WTC11 (cell line): Measurements from ENCODE around the gene GPER1. TPM values are rescaled to one million over a fixed set of nuclear protein-coding genes. Genes with fewer than 3 reads are reported as not detected.

ENCODE experiments used
- ATAC-seq: fragments of 200-7000 bp; cut with Tn5 transposase; 2 replicates; pipeline ENCODE4 v1.10.0; 2021; ENCODE audit warnings: mild to moderate bottlenecking, moderate library complexity
- CTCF ChIA-PET: fragments of 300-600 bp; sonication (Branson Sonifier 250); formaldehyde crosslinking; loops from one replicate; lab custom pipeline; 2021; ENCODE audit warnings: antibody characterized with exemption; lab: Charles Lee
- POLR2A ChIA-PET: fragments of 350-600 bp; sonication (Branson Sonifier 250); formaldehyde crosslinking; loops from one replicate; lab custom pipeline; 2021; ENCODE audit warnings: antibody characterized with exemption; lab: Charles Lee
- DNase-seq: peaks from one replicate; pipeline ENCODE4 v3.0.0; 2021; ENCODE audit warnings: low spot score
- H3K27ac Mint-ChIP-seq: 2 replicates; pipeline ENCODE4 v1.8.0; 2021; ENCODE audit warnings: mixed read lengths
- H3K27me3 Mint-ChIP-seq: 2 replicates; pipeline ENCODE4 v1.8.0; 2021; ENCODE audit warnings: low read depth, mild to moderate bottlenecking, moderate library complexity, mixed read lengths
- H3K36me3 Mint-ChIP-seq: 2 replicates; pipeline ENCODE4 v1.8.0; 2021; ENCODE audit warnings: mixed read lengths
- H3K4me1 Mint-ChIP-seq: 2 replicates; pipeline ENCODE4 v1.8.0; 2022; ENCODE audit warnings: mixed read lengths
- H3K4me3 Mint-ChIP-seq: 2 replicates; pipeline ENCODE4 v1.8.0; 2021; ENCODE audit warnings: mild to moderate bottlenecking, moderate library complexity, mixed read lengths
- H3K9me3 Mint-ChIP-seq: 2 replicates; pipeline ENCODE4 v1.8.0; 2021; ENCODE audit warnings: mixed read lengths
- ATF2 ChIP-seq: sonication (generic); formaldehyde crosslinking; IDR thresholded peaks from 2 replicates; pipeline ENCODE4 v1.8.1; 2022; ENCODE audit warnings: low read depth, missing genetic modification reagents, borderline replicate concordance
- ATF3 ChIP-seq: sonication (generic); formaldehyde crosslinking; conservative IDR thresholded peaks from 2 replicates; pipeline ENCODE4 v1.8.1; 2022; ENCODE audit warnings: mild to moderate bottlenecking, missing genetic modification reagents
- CDX4 ChIP-seq: fragments of 250-450 bp; sonication (Bioruptor Pico); IDR thresholded peaks from 2 replicates; pipeline ENCODE4 v1.9.0; 2021; ENCODE audit warnings: moderate library complexity, mild to moderate bottlenecking, inconsistent platforms, borderline replicate concordance
- E2F1 ChIP-seq: sonication (generic); formaldehyde crosslinking; IDR thresholded peaks from 2 replicates; pipeline ENCODE4 v1.8.0; 2022; ENCODE audit warnings: mild to moderate bottlenecking, missing genetic modification reagents
- E2F5 ChIP-seq: sonication (generic); formaldehyde crosslinking; IDR thresholded peaks from 2 replicates; pipeline ENCODE4 v1.8.1; 2022; ENCODE audit warnings: mild to moderate bottlenecking, moderate library complexity, missing genetic modification reagents
- EMX1 ChIP-seq: fragments of 250-450 bp; sonication (Bioruptor Pico); IDR thresholded peaks from 2 replicates; pipeline ENCODE4 v1.8.0; 2021; ENCODE audit warnings: mild to moderate bottlenecking
- FOXP1 ChIP-seq: sonication (generic); formaldehyde crosslinking; IDR thresholded peaks from 2 replicates; pipeline ENCODE4 v1.8.0; 2022; ENCODE audit warnings: missing genetic modification reagents, mild to moderate bottlenecking, moderate library complexity, borderline replicate concordance
- JAZF1 ChIP-seq: fragments of 250-450 bp; sonication (Bioruptor Pico); IDR thresholded peaks from 2 replicates; pipeline ENCODE4 v1.9.0; 2021; ENCODE audit warnings: moderate library complexity, mild to moderate bottlenecking, inconsistent platforms
- JUN ChIP-seq: sonication (generic); formaldehyde crosslinking; IDR thresholded peaks from 2 replicates; pipeline ENCODE4 v1.8.0; 2023; ENCODE audit warnings: mild to moderate bottlenecking, missing genetic modification reagents
- KAT7 ChIP-seq: sonication (generic); formaldehyde crosslinking; IDR thresholded peaks from 2 replicates; pipeline ENCODE4 v1.8.1; 2023; ENCODE audit warnings: missing genetic modification reagents, mild to moderate bottlenecking, borderline replicate concordance
- NFATC4 ChIP-seq: fragments of 250-450 bp; sonication (Bioruptor Pico); IDR thresholded peaks from 2 replicates; pipeline ENCODE4 v1.9.0; 2021; ENCODE audit warnings: mild to moderate bottlenecking
- PREB ChIP-seq: sonication (generic); formaldehyde crosslinking; IDR thresholded peaks from 2 replicates; pipeline ENCODE4 v1.8.1; 2022; ENCODE audit warnings: mild to moderate bottlenecking, missing genetic modification reagents, moderate library complexity, borderline replicate concordance
- RORB ChIP-seq: fragments of 250-450 bp; sonication (Bioruptor Pico); IDR thresholded peaks from 2 replicates; pipeline ENCODE4 v1.9.0; 2021; ENCODE audit warnings: mild to moderate bottlenecking
- SMAD3 ChIP-seq: sonication (generic); formaldehyde crosslinking; IDR thresholded peaks from 2 replicates; pipeline ENCODE4 v1.8.0; 2022; ENCODE audit warnings: missing genetic modification reagents, mild to moderate bottlenecking, borderline replicate concordance
- SOX15 ChIP-seq: fragments of 250-450 bp; sonication (Bioruptor Pico); IDR thresholded peaks from 2 replicates; pipeline ENCODE4 v1.9.0; 2021; ENCODE audit warnings: mild to moderate bottlenecking
- SP1 ChIP-seq: sonication (generic); formaldehyde crosslinking; conservative IDR thresholded peaks from 2 replicates; pipeline ENCODE4 v1.8.1; 2022; ENCODE audit warnings: missing genetic modification reagents
- STAT6 ChIP-seq: sonication (generic); formaldehyde crosslinking; conservative IDR thresholded peaks from 2 replicates; pipeline ENCODE4 v1.8.1; 2023; ENCODE audit warnings: mild to moderate bottlenecking, low read depth, missing genetic modification reagents, moderate library complexity
- TCF7 ChIP-seq: sonication (generic); formaldehyde crosslinking; IDR thresholded peaks from 2 replicates; pipeline ENCODE4 v1.8.0; 2022; ENCODE audit warnings: mild to moderate bottlenecking, low read depth, missing genetic modification reagents, moderate library complexity
- TEAD4 ChIP-seq: sonication (generic); formaldehyde crosslinking; IDR thresholded peaks from 2 replicates; pipeline ENCODE4 v1.8.0; 2022; ENCODE audit warnings: mild to moderate bottlenecking, missing genetic modification reagents
- TP53 ChIP-seq: sonication (generic); formaldehyde crosslinking; IDR thresholded peaks from 2 replicates; pipeline ENCODE4 v1.8.1; 2023; ENCODE audit warnings: mild to moderate bottlenecking, missing genetic modification reagents
- ZNF121 ChIP-seq: sonication (generic); formaldehyde crosslinking; IDR thresholded peaks from 2 replicates; pipeline ENCODE4 v1.8.0; 2023; ENCODE audit warnings: missing genetic modification reagents
- ZNF232 ChIP-seq: sonication (generic); formaldehyde crosslinking; IDR thresholded peaks from 2 replicates; pipeline ENCODE4 v1.8.0; 2022; ENCODE audit warnings: mild to moderate bottlenecking, missing genetic modification reagents
- ZNF532 ChIP-seq: fragments of 250-450 bp; sonication (Bioruptor Pico); IDR thresholded peaks from 2 replicates; pipeline ENCODE4 v1.9.0; 2021; ENCODE audit warnings: mild to moderate bottlenecking, borderline replicate concordance
- ZNF671 ChIP-seq: fragments of 250-450 bp; sonication (Bioruptor Pico); IDR thresholded peaks from 2 replicates; pipeline ENCODE4 v1.8.0; 2021; ENCODE audit warnings: mild to moderate bottlenecking
- total RNA-seq: library from RNA; stranded (reverse); gene quantifications from 3 replicates; pipeline ENCODE4 v1.2.3, GENCODE V29; 2021

GPER1 gene
- total RNA-seq, 1 experiment from 2014 or later = 0.28 TPM

- no peaks in the 10 kb centered on the region for H3K9me3 Mint-ChIP-seq
- ChIA-PET CTCF (interaction anchor here (1.5 to 3.8 kb wide), 7 partner anchors 20 to 156 kb away, joined by 3 to 140 read pairs (median 10); partner anchors contain the start of genes COX19, GPER1 and GPR146), POLR2A (interaction anchor here (2.0 kb wide), 1 partner anchor 71 kb away, joined by 7 read pairs; no protein-coding TSS in a partner anchor)
- no peaks in the 10 kb centered on the region for H3K27me3 Mint-ChIP-seq
- no peak for TF ChIP-seq SMAD3 (CRISPR knock-in tag)
- no peak for TF ChIP-seq E2F1 (CRISPR knock-in tag)
- TF ChIP-seq STAT6 (CRISPR knock-in tag) = no peak
- no peak for TF ChIP-seq ZNF121 (CRISPR knock-in tag)
- no peak for TF ChIP-seq JUN (CRISPR knock-in tag)
- TF ChIP-seq ZNF232 = no peak
- no peak for TF ChIP-seq KAT7
- TF ChIP-seq JAZF1 (CRISPR knock-in tag) = no peak
- TF ChIP-seq ATF2 (CRISPR knock-in tag) = no peak
- TF ChIP-seq E2F5 (CRISPR knock-in tag) = no peak
- TF ChIP-seq TEAD4 (CRISPR knock-in tag) = no peak
- ATAC-seq = no peak
- H3K4me1 Mint-ChIP-seq = peaks cover 8% of the 10 kb centered on the region
- no peak overlapping the region for H3K27ac Mint-ChIP-seq
- no peaks in the 10 kb centered on the region for H3K36me3 Mint-ChIP-seq
- H3K4me3 Mint-ChIP-seq = no peak overlapping the region
- DNase-seq = no peak
Observed at GRCh38 chr7:1064581-1064980, 23.3 kb upstream of the GPER1 start.

GRCh38 chr7:1065263-1065584 lies 22.7 kb upstream of the GPER1 start:
- H3K27ac Mint-ChIP-seq = no peak overlapping the region; the same call in 1 of the 2 replicates
- ChIA-PET POLR2A (interaction anchor here (0.6 to 2.0 kb wide), 4 partner anchors 10 to 109 kb away, joined by 3 to 7 read pairs (median 4); no protein-coding TSS in a partner anchor), CTCF (interaction anchor here (0.6 to 3.8 kb wide), 46 partner anchors 9 to 998 kb away, joined by 3 to 140 read pairs (median 5); partner anchors contain the start of genes COX19, GPER1, GPR146 and ZFAND2A)
- H3K4me3 Mint-ChIP-seq = no peak overlapping the region
- H3K36me3 Mint-ChIP-seq = no peaks in the 10 kb centered on the region
- H3K27me3 Mint-ChIP-seq = no peaks in the 10 kb centered on the region
- no peaks in the 10 kb centered on the region for H3K9me3 Mint-ChIP-seq
- ATAC-seq (no peak), DNase-seq (no peak)
- peaks cover 4% of the 10 kb centered on the region for H3K4me1 Mint-ChIP-seq
- TF ChIP-seq NFATC4 (CRISPR knock-in tag) = no peak
- TF ChIP-seq ZNF121 (CRISPR knock-in tag) = no peak
- no peak for TF ChIP-seq ATF3 (CRISPR knock-in tag)
- TF ChIP-seq FOXP1 (CRISPR knock-in tag) = no peak
- TF ChIP-seq RORB (CRISPR knock-in tag) = no peak
- no peak for TF ChIP-seq TP53 (CRISPR knock-in tag)
- TF ChIP-seq CDX4 = no peak
- no peak for TF ChIP-seq SOX15 (CRISPR knock-in tag)
- no peak for TF ChIP-seq PREB (CRISPR knock-in tag)
- TF ChIP-seq ZNF532 = no peak
- no peak for TF ChIP-seq EMX1 (CRISPR knock-in tag)
- TF ChIP-seq SP1 (CRISPR knock-in tag) = no peak
- no peak for TF ChIP-seq TCF7 (CRISPR knock-in tag)
- TF ChIP-seq ZNF671 (CRISPR knock-in tag) = no peak
